B cell (primary cell): ENCODE results near the gene TUBG1. TPM values are rescaled to one million over a fixed set of nuclear protein-coding genes. Genes with fewer than 3 reads are reported as not detected.

Experiments
- ATAC-seq: fragments of 200-7000 bp; cut with Tn5 transposase; one replicate; pipeline ENCODE4 v1.10.0; 2021; ENCODE audit warnings: low read depth, mild to moderate bottlenecking, moderate number of reproducible peaks, moderate library complexity
- CTCF ChIA-PET: fragments of 350-600 bp; sonication (Branson Sonifier 250); formaldehyde crosslinking; loops from one replicate; lab custom pipeline; 2021; ENCODE audit warnings: antibody characterized with exemption, inconsistent platforms; lab: Charles Lee
- POLR2A ChIA-PET: fragments of 350-600 bp; sonication (Branson Sonifier 250); formaldehyde crosslinking; loops from one replicate; lab custom pipeline; 2021; ENCODE audit warnings: antibody characterized with exemption; lab: Charles Lee
- DNase-seq: peaks from one replicate; pipeline ENCODE4 v3.0.0; 2013
- H2AFZ ChIP-seq: 2 replicates; pipeline ENCODE4 v1.6.1; 2012; ENCODE audit warnings: mild to moderate bottlenecking, low read depth, low read length; ENCODE audit not compliant: insufficient read depth, poor library complexity, severe bottlenecking
- H3K27ac ChIP-seq, 2 donors: 1 replicate in 1 of 2; 2 replicates in 1 of 2; pipeline ENCODE4 v1.5.1; 2012 to 2013; ENCODE audit warnings: low read length in 2 of 2, mild to moderate bottlenecking in 2 of 2, moderate library complexity in 1 of 2
- H3K27me3 ChIP-seq, 4 experiments: fragments of 200-600 bp in 1 of 4; sonication (generic) in 1 of 4; replicated peaks in 1 of 4; 1 replicate in 2 of 4; 2 replicates in 2 of 4; pipeline versions ENCODE4 v1.6.1 to v1.7.0; 2013 to 2016; ENCODE audit warnings: low read length in 3 of 4, mild to moderate bottlenecking in 2 of 4, mixed read lengths in 1 of 4, moderate library complexity in 1 of 4; ENCODE audit not compliant: insufficient read depth in 4 of 4, control insufficient read depth in 3 of 4; ENCODE audit errors: control extremely low read depth in 1 of 4
- H3K36me3 ChIP-seq, 2 experiments: replicated peaks in 1 of 2; 1 replicate in 1 of 2; 2 replicates in 1 of 2; pipeline versions ENCODE4 v1.6.1 to v1.7.1; 2013; ENCODE audit warnings: low read length in 1 of 2; ENCODE audit not compliant: insufficient read depth in 2 of 2, control insufficient read depth in 1 of 2; ENCODE audit errors: control extremely low read depth in 1 of 2, extremely low read depth in 1 of 2
- H3K4me1 ChIP-seq, 2 donors: fragments of 200-600 bp in 1 of 2; sonication (generic) in 1 of 2; 1 replicate in 1 of 2; 2 replicates in 1 of 2; pipeline versions ENCODE4 v1.5.1 to v1.6.1; 2013 to 2017; ENCODE audit warnings: low read length in 2 of 2; ENCODE audit not compliant: control insufficient read depth in 2 of 2, insufficient read depth in 2 of 2
- H3K4me2 ChIP-seq: replicated peaks from 2 replicates; pipeline ENCODE3; 2012; ENCODE audit warnings: mild to moderate bottlenecking, low read depth, low read length; ENCODE audit not compliant: poor library complexity, severe bottlenecking
- H3K4me3 ChIP-seq, 5 experiments: fragments of 200-600 bp in 1 of 5; sonication (generic) in 1 of 5; 1 replicate in 3 of 5; 2 replicates in 2 of 5; pipeline versions ENCODE4 v1.5.1 to v1.7.0; 2011 to 2016; ENCODE audit warnings: low read length in 4 of 5, mild to moderate bottlenecking in 4 of 5, low read depth in 2 of 5, control low read depth in 1 of 5, moderate library complexity in 1 of 5; ENCODE audit not compliant: insufficient read depth in 1 of 5; ENCODE audit errors: control extremely low read depth in 1 of 5, extremely low read depth in 1 of 5
- H3K79me2 ChIP-seq: fragments of 200-600 bp; sonication (generic); one replicate; pipeline ENCODE4 v1.6.0; 2016; ENCODE audit warnings: low read length; ENCODE audit not compliant: control insufficient read depth, insufficient read depth
- H3K9ac ChIP-seq: fragments of 200-600 bp; sonication (generic); 2 replicates; pipeline ENCODE4 v1.6.1; 2017; ENCODE audit warnings: mild to moderate bottlenecking, low read length, moderate library complexity
- H3K9me3 ChIP-seq, 3 donors: one replicate each; pipeline versions ENCODE4 v1.6.1 to v1.7.1; 2013; ENCODE audit warnings: low read length in 2 of 3; ENCODE audit not compliant: control insufficient read depth in 2 of 3, insufficient read depth in 1 of 3; ENCODE audit errors: control extremely low read depth in 1 of 3
- H4K20me1 ChIP-seq: 2 replicates; pipeline ENCODE4 v1.6.0; 2012; ENCODE audit warnings: mild to moderate bottlenecking, low read length; ENCODE audit not compliant: insufficient read depth, control insufficient read depth, poor library complexity, severe bottlenecking
- H3K27ac Mint-ChIP-seq: one replicate; pipeline ENCODE4 v1.8.0; 2021; ENCODE audit warnings: mixed read lengths
- H3K27me3 Mint-ChIP-seq: one replicate; pipeline ENCODE4 v1.8.0; 2021; ENCODE audit warnings: mixed read lengths
- H3K4me1 Mint-ChIP-seq: one replicate; pipeline ENCODE4 v1.8.0; 2021; ENCODE audit warnings: mixed read lengths
- H3K4me3 Mint-ChIP-seq: one replicate; pipeline ENCODE4 v1.8.0; 2021; ENCODE audit warnings: mixed read lengths
- H3K9me3 Mint-ChIP-seq: one replicate; pipeline ENCODE4 v1.8.0; 2022; ENCODE audit warnings: mixed read lengths; ENCODE audit not compliant: insufficient read depth
- EZH2 ChIP-seq: IDR thresholded peaks from 2 replicates; pipeline ENCODE4 v1.6.1; 2012; ENCODE audit warnings: borderline replicate concordance, low read depth, mild to moderate bottlenecking, moderate library complexity, low read length; ENCODE audit not compliant: insufficient read depth, poor library complexity, severe bottlenecking
- WGBS: methylation state at CpG from one replicate; pipeline ENCODE4 v1.1.5; 2013; ENCODE audit warnings: missing lambda C conversion rate; ENCODE audit not compliant: insufficient coverage; 5-methylcytosine and 5-hydroxymethylcytosine counted together
- intact Hi-C: fragments of 100-400 bp; cut with micrococcal nuclease; formaldehyde crosslinking; loops from one replicate; pipeline ENCODE4 v1.10.0; 2022
- polyA plus RNA-seq: library from polyadenylated mRNA; depleted of rRNA; stranded (reverse); fragments of >200 nt; gene quantifications from 2 replicates; pipeline ENCODE4 v1.2.3, GENCODE V29; 2012
- total RNA-seq, 2 donors: library from RNA; stranded (reverse); fragments of 120-200 nt in 1 of 2; gene quantifications; 1 replicate in 1 of 2; 2 replicates in 1 of 2; pipeline versions ENCODE4 v1.2.3 to v1.2.4, GENCODE V29; 2013 to 2022
- TF ChIP-seq, protein P1 (sequence below): fragments of 200-600 bp; IDR thresholded peaks from one replicate; pipeline ENCODE4 v1.8.0; 2022; ENCODE audit warnings: antibody characterized with exemption, mild to moderate bottlenecking

TUBG1 gene
- total and polyA plus RNA-seq, 2 donors (not counting 1 experiment from before 2014, with no cell fraction given): 17.2 to 19.5 TPM

DNA sequence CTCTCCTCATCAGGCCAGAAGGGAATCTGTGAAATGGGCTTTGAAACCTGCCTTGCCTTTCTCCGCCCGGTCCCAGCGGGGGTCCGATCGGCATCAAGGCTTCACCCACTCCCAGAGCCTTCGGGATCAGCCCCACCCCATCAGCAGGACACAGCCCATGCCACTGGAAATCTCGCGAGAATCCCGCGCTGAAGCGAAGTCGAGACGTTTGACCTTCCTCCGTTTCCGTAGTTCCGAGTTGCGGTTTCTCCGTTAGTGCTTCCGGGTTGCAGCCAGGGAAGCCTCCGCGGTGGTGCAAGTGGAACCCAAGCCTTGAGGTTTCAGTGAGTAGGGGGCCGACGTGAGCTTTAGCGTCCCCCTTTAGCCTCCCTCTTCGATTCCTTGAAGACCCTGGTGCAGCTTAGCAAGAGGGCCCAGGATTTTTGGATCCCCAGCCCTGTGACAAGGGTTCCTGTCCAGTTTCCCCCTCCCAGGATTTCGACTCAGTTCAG, 47.5 kb upstream of the TUBG1 start, which contains the start of gene COASY:
COASY (plus strand) TSS at position 252 of the 491 bp plus-strand sequence. CDS start 475 bp downstream, outside the sequence.
- TF ChIP-seq, protein P1, sequence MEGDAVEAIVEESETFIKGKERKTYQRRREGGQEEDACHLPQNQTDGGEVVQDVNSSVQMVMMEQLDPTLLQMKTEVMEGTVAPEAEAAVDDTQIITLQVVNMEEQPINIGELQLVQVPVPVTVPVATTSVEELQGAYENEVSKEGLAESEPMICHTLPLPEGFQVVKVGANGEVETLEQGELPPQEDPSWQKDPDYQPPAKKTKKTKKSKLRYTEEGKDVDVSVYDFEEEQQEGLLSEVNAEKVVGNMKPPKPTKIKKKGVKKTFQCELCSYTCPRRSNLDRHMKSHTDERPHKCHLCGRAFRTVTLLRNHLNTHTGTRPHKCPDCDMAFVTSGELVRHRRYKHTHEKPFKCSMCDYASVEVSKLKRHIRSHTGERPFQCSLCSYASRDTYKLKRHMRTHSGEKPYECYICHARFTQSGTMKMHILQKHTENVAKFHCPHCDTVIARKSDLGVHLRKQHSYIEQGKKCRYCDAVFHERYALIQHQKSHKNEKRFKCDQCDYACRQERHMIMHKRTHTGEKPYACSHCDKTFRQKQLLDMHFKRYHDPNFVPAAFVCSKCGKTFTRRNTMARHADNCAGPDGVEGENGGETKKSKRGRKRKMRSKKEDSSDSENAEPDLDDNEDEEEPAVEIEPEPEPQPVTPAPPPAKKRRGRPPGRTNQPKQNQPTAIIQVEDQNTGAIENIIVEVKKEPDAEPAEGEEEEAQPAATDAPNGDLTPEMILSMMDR: no peak
- TF ChIP-seq EZH2: no peak
- Mint-ChIP-seq H3K27ac (peak within 1 kb of the TSS; percentile 96), H3K4me3 (peak within 1 kb of the TSS; percentile 97), H3K4me1 (peaks cover 35% of the 10 kb centered on the region), H3K9me3 (no peaks in the 10 kb centered on the region), H3K27me3 (no peaks in the 10 kb centered on the region)
- ChIA-PET POLR2A (interaction anchor here (2.1 kb wide), 1 partner anchor 7 kb away, joined by 6 read pairs; no protein-coding TSS in a partner anchor), CTCF (no interaction called here)
- Histone ChIP-seq H3K4me3 (peak within 1 kb of the TSS; percentile 76 to 99 (median 93)), H3K27me3 (no peaks in the 10 kb centered on the region), H2AFZ (peak within 1 kb of the TSS; percentile 79), H3K4me2 (peak within 1 kb of the TSS; percentile 80), H3K9me3 (no peaks in the 10 kb centered on the region), H3K4me1 (peaks cover 27 to 35% of the 10 kb centered on the region in 2 donors), H3K27ac (peak within 1 kb of the TSS; percentile 68 to 87), H4K20me1 (peaks cover 12% of the 10 kb centered on the region), H3K79me2 (peaks cover 52% of the 10 kb centered on the region), H3K36me3 (peaks cover 0 to 26% of the 10 kb centered on the region in 2 experiments), H3K9ac (peak within 1 kb of the TSS; percentile 93)
- DNase-seq: peak; percentile 96
- intact Hi-C loops: loop anchor here (1.0 kb wide), 3 partner anchors 8 to 15 kb away; partner anchors contain the start of gene PSMC3IP
- WGBS: 0% methylated on average over 26 of the region's 26 CpGs
- ATAC-seq: peak; percentile 85
